HEK293 (cell line): ENCODE data around the gene HOXB7.

Source experiments
- AEBP2 ChIP-seq: fragments of 450-650 bp; formaldehyde crosslinking; IDR thresholded peaks from 2 replicates; pipeline ENCODE4 v1.5.1; 2016; ENCODE audit warnings: missing biosample characterization, missing genetic modification characterization, borderline replicate concordance
- GLIS1 ChIP-seq: fragments of 450-650 bp; formaldehyde crosslinking; IDR thresholded peaks from 2 replicates; pipeline ENCODE4 v1.5.1; 2016; ENCODE audit warnings: missing biosample characterization, missing genetic modification characterization
- HOXA7 ChIP-seq: sonication (generic); formaldehyde crosslinking; IDR thresholded peaks from 2 replicates; pipeline ENCODE4 v1.8.1; 2022; ENCODE audit warnings: missing genetic modification reagents, borderline replicate concordance
- KLF7 ChIP-seq: fragments of 450-650 bp; formaldehyde crosslinking; IDR thresholded peaks from 2 replicates; pipeline ENCODE4 v1.5.1; 2016; ENCODE audit warnings: missing biosample characterization, missing genetic modification characterization, borderline replicate concordance
- MYNN ChIP-seq: fragments of 450-650 bp; formaldehyde crosslinking; IDR thresholded peaks from 2 replicates; pipeline ENCODE4 v1.5.1; 2016; ENCODE audit warnings: missing biosample characterization, missing genetic modification characterization, borderline replicate concordance
- MZF1 ChIP-seq: fragments of 450-650 bp; formaldehyde crosslinking; IDR thresholded peaks from 2 replicates; pipeline ENCODE4 v1.5.1; 2017; ENCODE audit warnings: missing biosample characterization, missing genetic modification characterization, borderline replicate concordance
- OVOL3 ChIP-seq: fragments of 450-650 bp; formaldehyde crosslinking; IDR thresholded peaks from 2 replicates; pipeline ENCODE4 v1.5.1; 2016; ENCODE audit warnings: missing biosample characterization, missing genetic modification characterization
- PRDM1 ChIP-seq: fragments of 450-650 bp; formaldehyde crosslinking; IDR thresholded peaks from 2 replicates; pipeline ENCODE4; 2016; ENCODE audit warnings: missing biosample characterization, missing genetic modification characterization
- RBAK ChIP-seq: fragments of 450-650 bp; formaldehyde crosslinking; IDR thresholded peaks from 2 replicates; pipeline ENCODE4 v1.5.1; 2016; ENCODE audit warnings: missing biosample characterization, missing genetic modification characterization
- SCRT2 ChIP-seq: fragments of 450-650 bp; formaldehyde crosslinking; IDR thresholded peaks from 2 replicates; pipeline ENCODE4 v1.5.1; 2016; ENCODE audit warnings: missing biosample characterization, missing genetic modification characterization
- SP3 ChIP-seq: fragments of 450-650 bp; formaldehyde crosslinking; IDR thresholded peaks from 2 replicates; pipeline ENCODE4 v1.5.1; 2016; ENCODE audit warnings: missing biosample characterization, missing genetic modification characterization
- TRIM28 ChIP-seq: IDR thresholded peaks from 2 replicates; pipeline ENCODE4 v1.6.1; 2011; ENCODE audit warnings: low read length, control low read depth, borderline replicate concordance
- YY2 ChIP-seq: fragments of 450-650 bp; formaldehyde crosslinking; IDR thresholded peaks from 2 replicates; pipeline ENCODE4 v1.5.1; 2016; ENCODE audit warnings: missing biosample characterization, missing genetic modification characterization
- ZBTB20 ChIP-seq: fragments of 450-650 bp; formaldehyde crosslinking; IDR thresholded peaks from 2 replicates; pipeline ENCODE4 v1.5.1; 2016; ENCODE audit warnings: missing biosample characterization, missing genetic modification characterization
- ZBTB48 ChIP-seq: fragments of 450-650 bp; formaldehyde crosslinking; IDR thresholded peaks from 2 replicates; pipeline ENCODE4 v1.5.1; 2016; ENCODE audit warnings: missing biosample characterization, missing genetic modification characterization
- ZFHX2 ChIP-seq: fragments of 450-650 bp; formaldehyde crosslinking; conservative IDR thresholded peaks from 2 replicates; pipeline ENCODE4 v1.5.1; 2016; ENCODE audit warnings: missing biosample characterization, missing genetic modification characterization
- ZFP37 ChIP-seq: fragments of 450-650 bp; formaldehyde crosslinking; IDR thresholded peaks from 2 replicates; pipeline ENCODE4 v1.5.1; 2016; ENCODE audit warnings: missing biosample characterization, missing genetic modification characterization
- ZFP41 ChIP-seq: fragments of 450-650 bp; formaldehyde crosslinking; IDR thresholded peaks from 2 replicates; pipeline ENCODE4 v1.5.1; 2016; ENCODE audit warnings: missing biosample characterization, missing genetic modification characterization, borderline replicate concordance
- ZNF112 ChIP-seq: fragments of 450-650 bp; formaldehyde crosslinking; IDR thresholded peaks from 2 replicates; pipeline ENCODE4 v1.5.0; 2017; ENCODE audit warnings: missing biosample characterization, missing genetic modification characterization
- ZNF121 ChIP-seq: fragments of 450-650 bp; formaldehyde crosslinking; IDR thresholded peaks from 2 replicates; pipeline ENCODE4 v1.5.1; 2016; ENCODE audit warnings: missing biosample characterization, missing genetic modification characterization
- ZNF202 ChIP-seq: fragments of 450-650 bp; formaldehyde crosslinking; IDR thresholded peaks from 2 replicates; pipeline ENCODE4 v1.5.1; 2016; ENCODE audit warnings: missing biosample characterization, missing genetic modification characterization, borderline replicate concordance
- ZNF214 ChIP-seq: fragments of 450-650 bp; formaldehyde crosslinking; IDR thresholded peaks from 2 replicates; pipeline ENCODE4 v1.5.1; 2017; ENCODE audit warnings: missing biosample characterization, mild to moderate bottlenecking, missing genetic modification characterization, borderline replicate concordance
- ZNF24 ChIP-seq: fragments of 450-650 bp; formaldehyde crosslinking; IDR thresholded peaks from 2 replicates; pipeline ENCODE4 v1.5.1; 2016; ENCODE audit warnings: missing biosample characterization, missing genetic modification characterization
- ZNF248 ChIP-seq: fragments of 450-650 bp; formaldehyde crosslinking; IDR thresholded peaks from 2 replicates; pipeline ENCODE4 v1.5.1; 2017; ENCODE audit warnings: missing biosample characterization, missing genetic modification characterization
- ZNF48 ChIP-seq: fragments of 450-650 bp; formaldehyde crosslinking; IDR thresholded peaks from 2 replicates; pipeline ENCODE4 v1.5.1; 2016; ENCODE audit warnings: missing biosample characterization, missing genetic modification characterization
- ZNF513 ChIP-seq: fragments of 450-650 bp; IDR thresholded peaks from 2 replicates; pipeline ENCODE4 v1.5.1; 2018; ENCODE audit warnings: missing biosample characterization, missing genetic modification characterization
- ZNF624 ChIP-seq: fragments of 450-650 bp; formaldehyde crosslinking; IDR thresholded peaks from 2 replicates; pipeline ENCODE4 v1.5.1; 2017; ENCODE audit warnings: missing biosample characterization, missing genetic modification characterization
- ZNF670 ChIP-seq: fragments of 450-650 bp; formaldehyde crosslinking; IDR thresholded peaks from 2 replicates; pipeline ENCODE4 v1.5.1; 2016; ENCODE audit warnings: missing biosample characterization, missing genetic modification characterization, low read depth
- ZNF707 ChIP-seq: fragments of 450-650 bp; formaldehyde crosslinking; IDR thresholded peaks from 2 replicates; pipeline ENCODE4 v1.5.1; 2016; ENCODE audit warnings: missing biosample characterization, missing genetic modification characterization
- ZNF76 ChIP-seq: fragments of 450-650 bp; formaldehyde crosslinking; IDR thresholded peaks from 2 replicates; pipeline ENCODE4; 2016; ENCODE audit warnings: low read depth, missing biosample characterization, missing genetic modification characterization, borderline replicate concordance
- ZNF768 ChIP-seq: fragments of 450-650 bp; formaldehyde crosslinking; IDR thresholded peaks from 2 replicates; pipeline ENCODE4 v1.5.1; 2018; ENCODE audit warnings: missing biosample characterization, mild to moderate bottlenecking, missing genetic modification characterization
- ZSCAN5A ChIP-seq: fragments of 450-650 bp; formaldehyde crosslinking; IDR thresholded peaks from 2 replicates; pipeline ENCODE4 v1.5.1; 2016; ENCODE audit warnings: missing biosample characterization, missing genetic modification characterization
- TF ChIP-seq, protein P1 (sequence below): fragments of 450-650 bp; formaldehyde crosslinking; IDR thresholded peaks from 2 replicates; pipeline ENCODE4 v1.5.1; 2016; ENCODE audit warnings: missing biosample characterization, missing genetic modification characterization
- TF ChIP-seq, protein P2 (sequence below): fragments of 450-650 bp; formaldehyde crosslinking; IDR thresholded peaks from 2 replicates; pipeline ENCODE4 v1.5.1; 2016; ENCODE audit warnings: missing biosample characterization, missing genetic modification characterization
- TF ChIP-seq, protein P3 (sequence below): fragments of 450-650 bp; formaldehyde crosslinking; IDR thresholded peaks from 2 replicates; pipeline ENCODE4 v1.5.1; 2016; ENCODE audit warnings: missing biosample characterization, missing genetic modification characterization

HOXB7 gene

GRCh38 chr17:48610282-48611211 is at the start of gene HOXB7 (continued):
- no peak for TF ChIP-seq ZNF214 (tag by site-specific recombination)
- no peak for TF ChIP-seq ZNF670
- TF ChIP-seq ZNF112 (tag by site-specific recombination) = no peak
- TF ChIP-seq MZF1 (tag by site-specific recombination) = no peak
- TF ChIP-seq, protein P1, sequence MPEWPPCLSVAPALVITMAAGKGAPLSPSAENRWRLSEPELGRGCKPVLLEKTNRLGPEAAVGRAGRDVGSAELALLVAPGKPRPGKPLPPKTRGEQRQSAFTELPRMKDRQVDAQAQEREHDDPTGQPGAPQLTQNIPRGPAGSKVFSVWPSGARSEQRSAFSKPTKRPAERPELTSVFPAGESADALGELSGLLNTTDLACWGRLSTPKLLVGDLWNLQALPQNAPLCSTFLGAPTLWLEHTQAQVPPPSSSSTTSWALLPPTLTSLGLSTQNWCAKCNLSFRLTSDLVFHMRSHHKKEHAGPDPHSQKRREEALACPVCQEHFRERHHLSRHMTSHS = no peak
- TF ChIP-seq ZNF24 (tag by site-specific recombination) = no peak
- TF ChIP-seq ZBTB48 (tag by site-specific recombination) = peak; percentile 78
- TF ChIP-seq, protein P2, sequence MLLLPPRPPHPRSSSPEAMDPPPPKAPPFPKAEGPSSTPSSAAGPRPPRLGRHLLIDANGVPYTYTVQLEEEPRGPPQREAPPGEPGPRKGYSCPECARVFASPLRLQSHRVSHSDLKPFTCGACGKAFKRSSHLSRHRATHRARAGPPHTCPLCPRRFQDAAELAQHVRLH (tag by site-specific recombination) = no peak
- TF ChIP-seq ZNF707 = no peak
- TF ChIP-seq PRDM1 (tag by site-specific recombination) = no peak
- TF ChIP-seq ZNF202 (tag by site-specific recombination) = no peak
- peak; percentile 68 for TF ChIP-seq ZBTB20 (tag by site-specific recombination)
- TF ChIP-seq ZFP37 (tag by site-specific recombination) = peak; percentile 77; the same call in 1 of the 2 replicates
- TF ChIP-seq TRIM28 = no peak
- TF ChIP-seq ZFP41 (tag by site-specific recombination) = no peak
- no peak for TF ChIP-seq OVOL3 (tag by site-specific recombination)
- TF ChIP-seq ZNF624 (tag by site-specific recombination) = no peak
- no peak for TF ChIP-seq AEBP2 (tag by site-specific recombination)
- TF ChIP-seq YY2 (tag by site-specific recombination) = no peak
- no peak for TF ChIP-seq GLIS1 (tag by site-specific recombination)
- TF ChIP-seq ZFHX2 (tag by site-specific recombination) = peak; percentile 74
- TF ChIP-seq ZNF121 = no peak
- TF ChIP-seq ZNF76 (tag by site-specific recombination) = peak; percentile 49; the same call in 1 of the 2 replicates
- no peak; the same call in 1 of the 2 replicates for TF ChIP-seq SP3 (tag by site-specific recombination)
- TF ChIP-seq ZNF248 (tag by site-specific recombination) = no peak
- TF ChIP-seq KLF7 = no peak
- peak; percentile 75; the same call in 1 of the 2 replicates for TF ChIP-seq ZSCAN5A
- no peak for TF ChIP-seq SCRT2
- TF ChIP-seq ZNF768 (tag by site-specific recombination) = no peak
- TF ChIP-seq ZNF513 (tag by site-specific recombination) = no peak
- no peak for TF ChIP-seq RBAK
- TF ChIP-seq ZNF48 (tag by site-specific recombination) = no peak
- TF ChIP-seq, protein P3, sequence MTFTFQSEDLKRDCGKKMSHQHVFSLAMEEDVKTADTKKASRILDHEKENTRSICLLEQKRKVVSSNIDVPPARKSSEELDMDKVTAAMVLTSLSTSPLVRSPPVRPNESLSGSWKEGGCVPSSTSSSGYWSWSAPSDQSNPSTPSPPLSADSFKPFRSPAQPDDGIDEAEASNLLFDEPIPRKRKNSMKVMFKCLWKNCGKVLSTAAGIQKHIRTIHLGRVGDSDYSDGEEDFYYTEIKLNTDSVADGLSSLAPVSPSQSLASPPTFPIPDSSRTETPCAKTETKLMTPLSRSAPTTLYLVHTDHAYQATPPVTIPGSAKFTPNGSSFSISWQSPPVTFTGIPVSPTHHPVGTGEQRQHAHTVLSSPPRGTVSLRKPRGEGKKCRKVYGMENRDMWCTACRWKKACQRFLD (tag by site-specific recombination) = no peak
- no peak for TF ChIP-seq MYNN (tag by site-specific recombination)
- TF ChIP-seq HOXA7 = no peak
